Measurements from ENCODE around the gene BAD. TPM values are rescaled to one million over a fixed set of nuclear protein-coding genes. Genes with fewer than 3 reads are reported as not detected.

The BAD gene
- total RNA-seq, 4 donors from 2014 or later = 93.9 to 154 (median 139) TPM

DNA sequence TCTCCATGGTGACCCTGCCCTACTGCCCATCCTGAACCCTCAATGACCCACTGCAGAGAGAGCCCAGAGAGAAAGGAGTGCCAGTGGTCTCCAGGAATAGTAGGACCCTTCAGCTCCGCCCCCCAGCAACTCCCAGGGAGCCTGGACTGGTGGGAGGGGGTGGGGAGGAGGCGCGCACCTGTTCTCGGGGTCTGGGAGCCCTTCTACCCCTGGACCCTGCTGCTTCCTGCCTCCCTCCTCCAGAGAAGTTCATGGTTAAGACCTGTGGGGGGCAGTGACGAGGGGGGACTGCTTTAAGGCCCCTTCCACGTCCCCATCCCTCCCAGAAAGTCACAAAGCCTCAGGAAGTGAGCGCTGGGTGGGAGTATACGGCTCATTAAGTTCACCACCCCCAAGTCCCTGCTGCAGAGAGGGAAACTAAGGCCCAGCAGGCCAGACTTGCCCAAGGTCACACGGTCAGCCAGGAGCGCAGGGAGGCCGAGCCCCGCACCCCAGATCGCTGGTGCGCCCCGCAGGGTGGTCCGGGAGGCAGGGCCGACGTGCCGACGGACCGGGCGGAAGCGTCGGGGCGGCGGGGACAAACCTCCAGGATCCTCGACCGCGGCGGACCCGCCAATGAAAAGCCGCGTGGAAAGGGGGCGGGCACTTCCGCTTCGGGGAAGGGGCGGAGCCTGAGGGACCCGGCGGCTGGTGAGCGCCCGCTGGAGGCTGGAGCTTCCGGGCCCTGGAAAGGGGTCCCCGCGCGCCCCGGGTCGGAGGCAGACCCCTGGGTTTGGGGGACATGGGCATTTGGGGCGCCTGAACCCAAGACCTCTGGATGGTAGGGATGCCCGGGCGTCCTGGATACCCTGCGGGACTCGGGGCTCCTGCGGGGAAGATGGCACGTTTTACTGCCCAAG, 58.6 kb downstream of the BAD start, which contains the start of the genes NUDT22 and TRPT1:
NUDT22 (plus strand) TSS at position 667 of the 899 bp plus-strand sequence. CDS start 379 bp downstream, outside the sequence.
TRPT1 (minus strand) TSS at position 579 of the 899 bp plus-strand sequence; CDS start at position 253, 326 bp downstream.
- DNase-seq = peak; percentile 96
- peaks cover 23 to 44% (median 36%) of the 10 kb centered on the region in 4 donors for H3K4me1 ChIP-seq
- TF ChIP-seq POLR2A (IDR thresholded peaks at IDR 0.05) = peak; percentile 93
- TF ChIP-seq EP300 (IDR thresholded peaks at IDR 0.05; ENCODE audit: low read depth) = no peak
- TF ChIP-seq CTCF (IDR thresholded peaks at IDR 0.05) = peak in 2 of 5 experiments; percentile 36 to 46
- peak; percentile 89 to 95 (median 93) for TF ChIP-seq POLR2AphosphoS5 (IDR thresholded peaks at IDR 0.05)
- H3K36me3 ChIP-seq = no peaks in the 10 kb centered on the region
- H3K4me3 ChIP-seq = peak within 1 kb of the TSS; percentile 59 to 90 (median 84)
- in situ Hi-C loops (cut with MboI; ENCODE audit: low pct_ligation_motif_present in 1 of 4, low pct_unique_long_range_greater_than_20kb in 1 of 4, low sequenced_read_pairs in 3 of 4) = no loop called here
- WGBS, 2 donors (ENCODE audit: low coverage in 1 of 2) = 2% methylated on average over 50 of the region's 54 CpGs; no CpG with 5 or more reads in 1 of the 2 donors
- H3K27me3 ChIP-seq = no peaks in the 10 kb centered on the region
- peak within 1 kb of the TSS; percentile 93 to 97 (median 95) for H3K27ac ChIP-seq
- intact Hi-C loops (cut with DNase I; ENCODE audit: low total_unique reads) = no loop called here
- no peaks in the 10 kb centered on the region for H3K9me3 ChIP-seq

DNA sequence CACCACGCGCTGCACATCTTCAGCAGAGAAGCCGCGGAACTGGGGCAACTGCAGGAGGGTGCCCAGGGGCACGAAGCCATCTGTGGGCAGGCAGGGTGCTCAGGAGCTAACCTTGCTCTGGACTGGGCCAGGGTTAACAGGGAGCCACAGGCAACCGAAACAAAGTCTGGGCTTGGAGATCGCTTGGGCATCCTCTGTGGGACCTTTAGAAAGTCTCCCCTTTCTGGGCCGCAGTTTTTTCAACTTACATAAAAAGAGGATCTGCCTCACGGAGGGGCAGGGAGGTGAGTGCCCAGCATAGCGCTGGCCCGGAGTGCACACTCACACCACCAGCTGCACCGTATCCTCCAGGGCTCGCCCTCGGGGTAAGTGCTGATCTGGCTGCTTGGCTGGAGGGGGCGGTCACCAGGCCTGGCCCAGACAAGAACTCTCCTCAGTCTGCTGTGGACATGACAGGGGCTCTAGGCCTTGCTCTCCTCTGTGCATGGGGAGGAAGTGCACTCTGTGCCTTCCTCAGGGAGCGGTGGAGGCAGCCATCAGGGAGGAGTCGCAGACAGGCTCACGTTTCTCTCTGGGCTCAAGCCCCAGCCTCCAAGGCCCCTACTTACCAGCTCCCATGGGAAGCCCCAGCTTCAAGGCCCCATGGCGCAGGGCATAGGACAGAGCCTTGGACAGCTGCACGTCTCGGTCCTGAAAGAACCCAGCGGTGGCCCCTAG, 59.4 kb downstream of the BAD start:
- no peaks in the 10 kb centered on the region for H3K27me3 ChIP-seq
- TF ChIP-seq EP300 (IDR thresholded peaks at IDR 0.05; ENCODE audit: low read depth) (no peak), POLR2A (IDR thresholded peaks at IDR 0.05) (no peak), POLR2AphosphoS5 (IDR thresholded peaks at IDR 0.05) (no peak), CTCF (IDR thresholded peaks at IDR 0.05) (no peak)
- H3K36me3 ChIP-seq = no peaks in the 10 kb centered on the region
- WGBS, 2 donors (ENCODE audit: low coverage in 1 of 2) = 73% methylated on average over 18 of the region's 22 CpGs; no CpG with 5 or more reads in 1 of the 2 donors
- intact Hi-C loops (cut with DNase I; ENCODE audit: low total_unique reads) = no loop called here
- peaks cover 23 to 43% (median 34%) of the 10 kb centered on the region in 4 donors for H3K4me1 ChIP-seq
- H3K4me3 ChIP-seq = peak overlapping the region; percentile 59 to 90 (median 84)
- DNase-seq = no peak
- H3K9me3 ChIP-seq = no peaks in the 10 kb centered on the region
- H3K27ac ChIP-seq = peak overlapping the region; percentile 93 to 97 (median 95)
- in situ Hi-C loops (cut with MboI; ENCODE audit: low pct_ligation_motif_present in 1 of 4, low pct_unique_long_range_greater_than_20kb in 1 of 4, low sequenced_read_pairs in 3 of 4) = no loop called here

DNA sequence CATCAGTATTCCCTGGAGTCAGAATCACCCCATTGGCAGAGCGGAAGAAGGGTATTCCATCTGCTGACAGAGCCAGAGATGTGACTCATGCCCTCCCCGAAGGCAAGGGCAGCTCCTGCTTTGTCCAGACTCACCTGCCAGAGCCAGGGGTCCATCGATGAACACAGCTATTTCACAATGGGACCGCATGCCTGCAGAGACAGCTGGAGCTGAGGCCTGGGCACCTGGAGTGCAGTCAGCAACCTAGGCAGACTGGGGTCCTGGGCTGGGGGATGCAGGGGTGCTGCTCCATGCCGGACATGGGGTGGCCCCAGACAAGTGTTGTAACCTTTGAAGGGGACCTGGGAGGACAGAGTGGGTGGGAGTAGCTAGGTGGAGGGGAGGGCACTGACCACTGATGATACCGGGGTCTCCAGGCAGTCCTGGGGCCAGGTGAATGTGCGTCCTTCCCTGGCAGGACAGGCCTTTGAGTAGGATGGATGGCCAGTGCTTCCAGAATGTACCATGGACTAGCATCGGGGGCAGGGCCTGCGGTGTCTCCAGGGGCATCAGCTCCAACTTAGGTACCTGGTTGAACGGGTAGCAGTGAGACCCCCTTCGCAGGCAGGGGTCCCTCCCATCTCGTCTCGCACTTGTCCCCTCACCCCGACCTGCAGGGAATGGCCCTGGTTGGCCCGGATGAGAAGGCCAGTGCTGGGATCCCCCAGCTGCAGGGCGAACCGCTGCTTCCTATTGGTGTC, 60.1 kb downstream of the BAD start:
- H3K27me3 ChIP-seq = no peaks in the 10 kb centered on the region
- in situ Hi-C loops (cut with MboI; ENCODE audit: low pct_ligation_motif_present in 1 of 4, low pct_unique_long_range_greater_than_20kb in 1 of 4, low sequenced_read_pairs in 3 of 4) = no loop called here
- H3K4me1 ChIP-seq = peaks cover 18 to 36% (median 27%) of the 10 kb centered on the region in 4 donors
- intact Hi-C loops (cut with DNase I; ENCODE audit: low total_unique reads) = no loop called here
- no peak overlapping the region for H3K4me3 ChIP-seq
- WGBS, 2 donors (ENCODE audit: low coverage in 1 of 2) = 88 to 100% methylated on average over 1 to 16 of the region's 17 CpGs
- no peaks in the 10 kb centered on the region for H3K36me3 ChIP-seq
- H3K9me3 ChIP-seq = no peaks in the 10 kb centered on the region
- H3K27ac ChIP-seq = no peak overlapping the region
- TF ChIP-seq POLR2AphosphoS5 (IDR thresholded peaks at IDR 0.05) (no peak), POLR2A (IDR thresholded peaks at IDR 0.05) (no peak), CTCF (IDR thresholded peaks at IDR 0.05) (no peak), EP300 (IDR thresholded peaks at IDR 0.05; ENCODE audit: low read depth) (no peak)
- DNase-seq = no peak

Data from transverse colon (tissue), 4 donors.